Common myeloid progenitor, CD34-positive (primary cell): ENCODE measurements around the gene OXSM. TPM values are rescaled to one million over a fixed set of nuclear protein-coding genes. Genes with fewer than 3 reads are reported as not detected.

Experiments used
- CTCF ChIA-PET: fragments of 350-600 bp; sonication (Branson Sonifier 250); formaldehyde crosslinking; loops from one replicate; lab custom pipeline; 2021; ENCODE audit warnings: antibody characterized with exemption; lab: Charles Lee
- POLR2A ChIA-PET: fragments of 350-600 bp; sonication (Branson Sonifier 250); formaldehyde crosslinking; loops from one replicate; lab custom pipeline; 2021; ENCODE audit warnings: antibody characterized with exemption; lab: Charles Lee
- DNase-seq, 3 donors: peaks; one replicate each; pipeline versions ENCODE4 v3.0.0 to v3.0.0-alpha.2; 2013
- H3K27ac ChIP-seq, 2 experiments: 1 replicate in 1 of 2; 2 replicates in 1 of 2; pipeline ENCODE4 v1.7.0; 2013; ENCODE audit warnings: inconsistent platforms in 2 of 2, low read length in 2 of 2, mild to moderate bottlenecking in 2 of 2, low read depth in 1 of 2, moderate library complexity in 1 of 2; ENCODE audit not compliant: severe bottlenecking in 2 of 2, insufficient read depth in 1 of 2, poor library complexity in 1 of 2
- H3K27me3 ChIP-seq, 5 experiments: replicated peaks in 2 of 5; 1 replicate in 3 of 5; 2 replicates in 2 of 5; pipeline versions ENCODE4 v1.6.1 to v1.7.0; 2013; ENCODE audit warnings: low read length in 4 of 5, mild to moderate bottlenecking in 2 of 5, moderate library complexity in 2 of 5, inconsistent platforms in 1 of 5; ENCODE audit not compliant: insufficient read depth in 5 of 5, control insufficient read depth in 4 of 5
- H3K36me3 ChIP-seq, 4 experiments: 1 replicate in 2 of 4; 2 replicates in 2 of 4; pipeline versions ENCODE4 v1.6.1 to v1.7.0; 2013; ENCODE audit warnings: low read length in 3 of 4, control low read depth in 1 of 4, mild to moderate bottlenecking in 1 of 4; ENCODE audit not compliant: control insufficient read depth in 4 of 4, insufficient read depth in 4 of 4
- H3K4me1 ChIP-seq, 4 experiments: 1 replicate in 3 of 4; 2 replicates in 1 of 4; pipeline versions ENCODE4 v1.6.1 to v1.7.1; 2013; ENCODE audit warnings: low read length in 3 of 4, mild to moderate bottlenecking in 3 of 4, control low read depth in 1 of 4, inconsistent platforms in 1 of 4, moderate library complexity in 1 of 4; ENCODE audit not compliant: control insufficient read depth in 4 of 4, insufficient read depth in 4 of 4; ENCODE audit errors: control extremely low read depth in 1 of 4
- H3K4me3 ChIP-seq, 7 experiments: 1 replicate in 4 of 7; 2 replicates in 3 of 7; pipeline versions ENCODE4 v1.5.1 to v1.7.0; 2013; ENCODE audit warnings: mild to moderate bottlenecking in 7 of 7, low read length in 6 of 7, moderate library complexity in 6 of 7, inconsistent platforms in 2 of 7, low read depth in 2 of 7, control low read depth in 1 of 7; ENCODE audit not compliant: insufficient read depth in 4 of 7, control insufficient read depth in 1 of 7; ENCODE audit errors: extremely low read depth in 1 of 7
- H3K9me3 ChIP-seq, 5 experiments: 1 replicate in 4 of 5; 2 replicates in 1 of 5; pipeline versions ENCODE4 v1.6.1 to v1.7.1; 2013; ENCODE audit warnings: low read length in 4 of 5, mild to moderate bottlenecking in 2 of 5, inconsistent platforms in 1 of 5, low read depth in 1 of 5, moderate library complexity in 1 of 5; ENCODE audit not compliant: control insufficient read depth in 4 of 5, insufficient read depth in 2 of 5; ENCODE audit errors: control extremely low read depth in 1 of 5
- WGBS: methylation state at CpG from one replicate; pipeline ENCODE4 v1.1.5; 2013; ENCODE audit not compliant: insufficient coverage; 5-methylcytosine and 5-hydroxymethylcytosine counted together
- polyA plus RNA-seq: library from polyadenylated mRNA; unstranded; fragments of 120-200 nt; gene quantifications from one replicate; pipeline ENCODE4 v1.2.1, GENCODE V29; 2013

Gene OXSM
- polyA plus RNA-seq: 13.8 TPM

- 0% methylated on average over 48 of the region's 56 CpGs for WGBS
These were observed at the start of gene OXSM for GRCh38 chr3:25789596-25790556. Gene OXSM (plus strand): TSS chr3:25790090. CDS start chr3:25791021, 931 bp downstream.

GRCh38 chr3:25744470-25744869 lies 45.4 kb upstream of the OXSM start:
- ChIA-PET POLR2A (no interaction called here), CTCF (interaction anchor here (1.5 kb wide), 1 partner anchor 97 kb away, joined by 3 read pairs; no protein-coding TSS in a partner anchor)
- Histone ChIP-seq H3K4me3 (no peak overlapping the region), H3K27me3 (no peaks in the 10 kb centered on the region), H3K36me3 (peaks cover 19 to 61% (median 40%) of the 10 kb centered on the region in 4 experiments), H3K9me3 (no peaks in the 10 kb centered on the region), H3K27ac (no peak overlapping the region), H3K4me1 (no peaks in the 10 kb centered on the region)
- WGBS: no CpG with 5 or more reads among the region's 3 CpGs
- DNase-seq: peak in 2 of 3 donors; percentile 34 to 39

More at GRCh38 chr3:25789596-25790556, at the start of gene OXSM:
- Histone ChIP-seq H3K36me3 (peaks cover 0 to 11% (median 8%) of the 10 kb centered on the region in 4 experiments), H3K9me3 (no peaks in the 10 kb centered on the region), H3K4me3 (peak within 1 kb of the TSS; percentile 48 to 94 (median 82)), H3K27me3 (no peaks in the 10 kb centered on the region), H3K27ac (peak within 1 kb of the TSS; percentile 77 to 93), H3K4me1 (peaks cover 2 to 26% (median 13%) of the 10 kb centered on the region in 4 experiments)
- peak; percentile 96 to 98 (median 97) for DNase-seq
- CTCF ChIA-PET: interaction anchor here (1.0 to 2.1 kb wide), 5 partner anchors 10 to 36 kb away, joined by 3 to 6 read pairs (median 5); no protein-coding TSS in a partner anchor
- POLR2A ChIA-PET: interaction anchor here (0.6 kb wide), 1 partner anchor 12 kb away, joined by 4 read pairs; no protein-coding TSS in a partner anchor

- CTCF ChIA-PET: interaction anchor here (1.0 to 1.3 kb wide), 2 partner anchors 10 to 16 kb away, joined by 3 to 4 read pairs; no protein-coding TSS in a partner anchor
- H3K36me3 ChIP-seq: peaks cover 30 to 83% (median 53%) of the 10 kb centered on the region in 4 experiments
These were observed 42.9 kb upstream of the OXSM start for GRCh38 chr3:25747033-25747432.

GRCh38 chr3:25748189-25748588 lies 41.7 kb upstream of the OXSM start:
- no peak for DNase-seq
- ChIA-PET CTCF (no interaction called here), POLR2A (no interaction called here)
- H3K27ac ChIP-seq: no peak overlapping the region
- H3K9me3 ChIP-seq: no peaks in the 10 kb centered on the region
- peaks cover 28 to 77% (median 49%) of the 10 kb centered on the region in 4 experiments for H3K36me3 ChIP-seq
- H3K4me1 ChIP-seq: no peaks in the 10 kb centered on the region
- H3K27me3 ChIP-seq: no peaks in the 10 kb centered on the region
- 100% methylated on average over 3 of the region's 3 CpGs for WGBS
- H3K4me3 ChIP-seq: no peak overlapping the region

More at GRCh38 chr3:25747033-25747432, 42.9 kb upstream of the OXSM start:
- H3K27me3 ChIP-seq: no peaks in the 10 kb centered on the region
- H3K4me3 ChIP-seq: no peak overlapping the region
- H3K4me1 ChIP-seq: no peaks in the 10 kb centered on the region
- H3K27ac ChIP-seq: no peak overlapping the region
- no peaks in the 10 kb centered on the region for H3K9me3 ChIP-seq
- POLR2A ChIA-PET: no interaction called here
- no peak for DNase-seq

- Histone ChIP-seq H3K27ac (no peak overlapping the region), H3K27me3 (no peaks in the 10 kb centered on the region), H3K9me3 (no peaks in the 10 kb centered on the region), H3K4me1 (no peaks in the 10 kb centered on the region), H3K36me3 (peaks cover 26 to 75% (median 45%) of the 10 kb centered on the region in 4 experiments), H3K4me3 (no peak overlapping the region)
- WGBS: 100% methylated on average over 2 of the region's 6 CpGs
- ChIA-PET POLR2A (no interaction called here), CTCF (interaction anchor here (0.8 kb wide), 1 partner anchor 15 kb away, joined by 4 read pairs; no protein-coding TSS in a partner anchor)
- no peak for DNase-seq
These were observed 40.8 kb upstream of the OXSM start for GRCh38 chr3:25749031-25749581.

GRCh38 chr3:25751048-25751447 lies 38.8 kb upstream of the OXSM start:
- Histone ChIP-seq H3K4me3 (no peak overlapping the region), H3K4me1 (no peaks in the 10 kb centered on the region), H3K27ac (no peak overlapping the region), H3K36me3 (peaks cover 22 to 62% (median 41%) of the 10 kb centered on the region in 4 experiments), H3K9me3 (no peaks in the 10 kb centered on the region), H3K27me3 (no peaks in the 10 kb centered on the region)
- ChIA-PET CTCF (no interaction called here), POLR2A (no interaction called here)
- no peak for DNase-seq
- 100% methylated on average over 3 of the region's 3 CpGs for WGBS
